OCI-LY3 (cell line): Measurements from ENCODE around the gene WNT9A.

Experiments used
- H2AFZ ChIP-seq: fragments of 200-600, 300-600 bp; shearing (Covaris generic); 2 replicates; pipeline ENCODE4 v1.6.0; 2014; ENCODE audit warnings: antibody characterized with exemption, low read depth, low read length
- H3K27ac ChIP-seq: fragments of 200-600, 300-600 bp; sonication (generic); 2 replicates; pipeline ENCODE4 v1.5.1; 2014; ENCODE audit warnings: mild to moderate bottlenecking, low read length, moderate library complexity, mixed read lengths
- H3K27me3 ChIP-seq: fragments of 200-600, 300-600 bp; sonication (generic); 2 replicates; pipeline ENCODE4 v1.6.1; 2014; ENCODE audit warnings: low read depth, low read length, mixed read lengths
- H3K36me3 ChIP-seq: fragments of 200-600, 300-600 bp; sonication (generic); replicated peaks from 2 replicates; pipeline ENCODE3; 2014; ENCODE audit warnings: low read depth, low read length, mixed read lengths
- H3K4me1 ChIP-seq: fragments of 300-600, 200-600 bp; sonication (generic); 2 replicates; pipeline ENCODE4 v1.6.1; 2014; ENCODE audit warnings: low read length, mixed read lengths
- H3K4me2 ChIP-seq: fragments of 200-600, 300-600 bp; sonication (generic); 2 replicates; pipeline ENCODE4 v1.6.1; 2014; ENCODE audit warnings: low read length, mixed read lengths
- H3K4me3 ChIP-seq: fragments of 300-600, 200-600 bp; sonication (generic); 2 replicates; pipeline ENCODE4 v1.5.1; 2014; ENCODE audit warnings: antibody characterized with exemption, mild to moderate bottlenecking, low read length, moderate library complexity
- H3K79me2 ChIP-seq: fragments of 300-600, 200-600 bp; shearing (Covaris generic); 2 replicates; pipeline ENCODE4 v1.6.1; 2014; ENCODE audit warnings: mild to moderate bottlenecking, low read length, mixed read lengths
- H3K9ac ChIP-seq: fragments of 300-600, 200-600 bp; shearing (Covaris generic); 2 replicates; pipeline ENCODE4 v1.6.0; 2014; ENCODE audit warnings: mild to moderate bottlenecking, low read length, moderate library complexity
- H3K9me3 ChIP-seq: fragments of 200-600, 300-600 bp; shearing (Covaris generic); 2 replicates; pipeline ENCODE4 v1.6.1; 2014; ENCODE audit warnings: low read length, mixed read lengths; ENCODE audit not compliant: insufficient read depth
- H4K20me1 ChIP-seq: fragments of 200-600, 300-600 bp; sonication (generic); 2 replicates; pipeline ENCODE4 v1.6.1; 2016; ENCODE audit warnings: low read length, mixed read lengths; ENCODE audit not compliant: insufficient read depth
- EZH2phosphoT487 ChIP-seq: fragments of 200-600 bp; shearing (Covaris generic); IDR thresholded peaks from 2 replicates; pipeline ENCODE4 v1.6.1; 2018; ENCODE audit warnings: antibody characterized with exemption, mixed run types, low read depth
- TF ChIP-seq, protein P1 (sequence below): fragments of 200-600, 300-600 bp; sonication (generic); IDR thresholded peaks from 2 replicates; pipeline ENCODE4 v1.5.1; 2014; ENCODE audit warnings: antibody characterized with exemption, low read length, low read depth

WNT9A gene

DNA sequence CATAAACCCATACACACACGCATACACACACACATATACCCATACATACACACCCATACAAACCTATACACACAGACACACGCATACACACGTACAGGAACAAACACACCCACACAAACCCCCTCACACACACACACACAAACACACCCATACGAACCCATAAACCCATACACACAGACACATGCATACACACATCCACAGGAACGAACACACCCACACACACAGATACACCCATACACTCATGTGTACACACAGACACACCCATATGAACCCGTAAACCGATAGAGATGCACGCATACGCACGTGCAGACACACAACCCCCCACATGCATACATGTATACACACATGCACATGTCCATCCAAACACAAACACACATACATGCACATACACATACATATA is 9.5 kb downstream of the WNT9A start:
- Histone ChIP-seq H3K4me3 (no peak overlapping the region), H3K9me3 (no peaks in the 10 kb centered on the region), H3K79me2 (no peaks in the 10 kb centered on the region), H3K4me1 (no peaks in the 10 kb centered on the region), H4K20me1 (no peaks in the 10 kb centered on the region), H3K27me3 (peaks cover 10% of the 10 kb centered on the region; the same call in 1 of the 2 replicates), H3K36me3 (no peaks in the 10 kb centered on the region), H3K9ac (no peak overlapping the region), H3K27ac (no peak overlapping the region), H3K4me2 (no peak overlapping the region), H2AFZ (no peak overlapping the region)
- TF ChIP-seq, protein P1, sequence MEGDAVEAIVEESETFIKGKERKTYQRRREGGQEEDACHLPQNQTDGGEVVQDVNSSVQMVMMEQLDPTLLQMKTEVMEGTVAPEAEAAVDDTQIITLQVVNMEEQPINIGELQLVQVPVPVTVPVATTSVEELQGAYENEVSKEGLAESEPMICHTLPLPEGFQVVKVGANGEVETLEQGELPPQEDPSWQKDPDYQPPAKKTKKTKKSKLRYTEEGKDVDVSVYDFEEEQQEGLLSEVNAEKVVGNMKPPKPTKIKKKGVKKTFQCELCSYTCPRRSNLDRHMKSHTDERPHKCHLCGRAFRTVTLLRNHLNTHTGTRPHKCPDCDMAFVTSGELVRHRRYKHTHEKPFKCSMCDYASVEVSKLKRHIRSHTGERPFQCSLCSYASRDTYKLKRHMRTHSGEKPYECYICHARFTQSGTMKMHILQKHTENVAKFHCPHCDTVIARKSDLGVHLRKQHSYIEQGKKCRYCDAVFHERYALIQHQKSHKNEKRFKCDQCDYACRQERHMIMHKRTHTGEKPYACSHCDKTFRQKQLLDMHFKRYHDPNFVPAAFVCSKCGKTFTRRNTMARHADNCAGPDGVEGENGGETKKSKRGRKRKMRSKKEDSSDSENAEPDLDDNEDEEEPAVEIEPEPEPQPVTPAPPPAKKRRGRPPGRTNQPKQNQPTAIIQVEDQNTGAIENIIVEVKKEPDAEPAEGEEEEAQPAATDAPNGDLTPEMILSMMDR, result no peak
- no peak for TF ChIP-seq EZH2phosphoT487

DNA sequence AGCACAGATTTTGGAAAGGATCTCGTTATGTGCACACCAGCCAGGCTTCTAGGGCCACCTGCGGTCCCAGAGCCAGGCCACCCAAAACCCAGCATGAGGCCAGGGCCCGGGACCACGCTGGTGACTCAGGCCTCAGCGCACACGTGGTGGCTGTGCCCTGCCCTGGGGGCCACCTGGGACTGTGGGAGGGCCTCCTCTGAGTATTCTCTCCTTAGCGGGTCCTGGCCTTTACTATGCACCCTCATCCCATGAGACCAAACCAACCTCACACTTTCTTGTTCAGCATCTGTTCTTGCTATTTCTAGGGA is 9.9 kb downstream of the WNT9A start:
- Histone ChIP-seq H3K36me3 (no peaks in the 10 kb centered on the region), H3K79me2 (no peaks in the 10 kb centered on the region), H3K4me2 (no peak overlapping the region), H3K9ac (no peak overlapping the region), H3K27ac (no peak overlapping the region), H3K4me3 (no peak overlapping the region), H3K4me1 (no peaks in the 10 kb centered on the region), H3K9me3 (no peaks in the 10 kb centered on the region), H3K27me3 (peaks cover 10% of the 10 kb centered on the region; the same call in 1 of the 2 replicates), H2AFZ (no peak overlapping the region), H4K20me1 (no peaks in the 10 kb centered on the region)
- TF ChIP-seq, protein P1, result no peak
- no peak for TF ChIP-seq EZH2phosphoT487

- no peaks in the 10 kb centered on the region for H3K79me2 ChIP-seq
- H3K9ac ChIP-seq, result no peak overlapping the region
- no peak overlapping the region for H2AFZ ChIP-seq
- H4K20me1 ChIP-seq, result no peaks in the 10 kb centered on the region
- H3K27me3 ChIP-seq, result peaks cover 15% of the 10 kb centered on the region; the same call in 1 of the 2 replicates
- no peaks in the 10 kb centered on the region for H3K36me3 ChIP-seq
- H3K27ac ChIP-seq, result no peak overlapping the region
- no peak overlapping the region for H3K4me3 ChIP-seq
- no peaks in the 10 kb centered on the region for H3K9me3 ChIP-seq
- no peaks in the 10 kb centered on the region for H3K4me1 ChIP-seq
- H3K4me2 ChIP-seq, result no peak overlapping the region
- no peak for TF ChIP-seq EZH2phosphoT487
These were observed 10.5 kb downstream of the WNT9A start for GRCh38 chr1:227937031-227937837.

- Histone ChIP-seq H3K4me3 (no peak overlapping the region), H3K4me2 (no peak overlapping the region), H4K20me1 (no peaks in the 10 kb centered on the region), H3K27ac (no peak overlapping the region), H3K9me3 (no peaks in the 10 kb centered on the region), H3K79me2 (no peaks in the 10 kb centered on the region), H3K4me1 (no peaks in the 10 kb centered on the region), H2AFZ (no peak overlapping the region), H3K36me3 (no peaks in the 10 kb centered on the region), H3K9ac (no peak overlapping the region), H3K27me3 (peaks cover 18% of the 10 kb centered on the region; the same call in 1 of the 2 replicates)
- TF ChIP-seq, protein P1, result no peak
- TF ChIP-seq EZH2phosphoT487, result no peak
These were observed 11.9 kb downstream of the WNT9A start for GRCh38 chr1:227935826-227936225.
